CD4-positive, alpha-beta T cell (primary cell): Measurements from ENCODE around the gene SOX1. TPM values are rescaled to one million over a fixed set of nuclear protein-coding genes. Genes with fewer than 3 reads are reported as not detected.

Source experiments
- ATAC-seq: fragments of 200-7000 bp; cut with Tn5 transposase; one replicate; pipeline ENCODE4 v1.10.0; 2022; ENCODE audit warnings: mild to moderate bottlenecking; ENCODE audit not compliant: poor library complexity
- CTCF ChIA-PET: fragments of 350-600 bp; sonication (Branson Sonifier 250); formaldehyde crosslinking; loops from one replicate; lab custom pipeline; 2021; ENCODE audit warnings: antibody characterized with exemption, inconsistent platforms; lab: Charles Lee
- POLR2A ChIA-PET: fragments of 350-600 bp; sonication (Branson Sonifier 250); formaldehyde crosslinking; loops from one replicate; lab custom pipeline; 2021; ENCODE audit warnings: antibody characterized with exemption, inconsistent platforms; lab: Charles Lee
- DNase-seq, 14 experiments: peaks; one replicate each; pipeline ENCODE4 v3.0.0-alpha.2; 2013 to 2020; ENCODE audit warnings: mixed read lengths in 2 of 14
- H3K27ac ChIP-seq, 2 donors: one replicate each; pipeline versions ENCODE4 v1.5.1 to v1.7.0; 2013; ENCODE audit warnings: low read length in 2 of 2, low read depth in 1 of 2, mild to moderate bottlenecking in 1 of 2
- H3K27me3 ChIP-seq, 2 experiments: 1 replicate in 1 of 2; 2 replicates in 1 of 2; pipeline versions ENCODE4 v1.6.1 to v1.7.0; 2013; ENCODE audit warnings: low read length in 2 of 2, control low read depth in 1 of 2, mild to moderate bottlenecking in 1 of 2, moderate library complexity in 1 of 2; ENCODE audit not compliant: insufficient read depth in 2 of 2, control insufficient read depth in 1 of 2
- H3K36me3 ChIP-seq: one replicate; pipeline ENCODE4 v1.6.1; 2013; ENCODE audit warnings: low read length, control low read depth; ENCODE audit not compliant: insufficient read depth
- H3K4me1 ChIP-seq: one replicate; pipeline ENCODE4 v1.6.1; 2013; ENCODE audit warnings: low read length, control low read depth; ENCODE audit not compliant: insufficient read depth
- H3K4me3 ChIP-seq: one replicate; pipeline ENCODE4 v1.5.1; 2013; ENCODE audit warnings: mild to moderate bottlenecking, low read length, moderate library complexity
- H3K9me3 ChIP-seq, 2 experiments: 1 replicate in 1 of 2; 2 replicates in 1 of 2; pipeline versions ENCODE4 v1.6.1 to v1.7.0; 2013; ENCODE audit warnings: low read length in 2 of 2, mild to moderate bottlenecking in 2 of 2, control low read depth in 1 of 2, moderate library complexity in 1 of 2; ENCODE audit not compliant: control insufficient read depth in 1 of 2, insufficient read depth in 1 of 2
- H3K27ac Mint-ChIP-seq: one replicate; pipeline ENCODE4 v1.8.0; 2020; ENCODE audit warnings: mixed read lengths
- H3K27me3 Mint-ChIP-seq: one replicate; pipeline ENCODE4 v1.8.0; 2021; ENCODE audit warnings: mixed read lengths
- H3K36me3 Mint-ChIP-seq: one replicate; pipeline ENCODE4 v1.8.0; 2021; ENCODE audit warnings: low read depth, mixed read lengths
- H3K4me1 Mint-ChIP-seq: one replicate; pipeline ENCODE4 v1.8.0; 2021; ENCODE audit warnings: low read depth, mixed read lengths
- H3K4me3 Mint-ChIP-seq: one replicate; pipeline ENCODE4 v1.8.0; 2020; ENCODE audit warnings: mild to moderate bottlenecking, mixed read lengths
- H3K9me3 Mint-ChIP-seq: one replicate; pipeline ENCODE4 v1.8.0; 2020; ENCODE audit warnings: mixed read lengths
- intact Hi-C, 2 experiments: fragments of 100-400 bp; cut with DNase I in 1 of 2; cut with micrococcal nuclease in 1 of 2; formaldehyde crosslinking; loops; one replicate each; pipeline versions ENCODE4 v1.15.1 to v1.9.0; 2023 to 2025; cut with DNase I, micrococcal nuclease
- total RNA-seq, 174 experiments: library from RNA in 2 of 174; stranded (reverse) in 2 of 174; gene quantifications; one replicate each; pipeline ENCODE4 v1.2.3 and lab custom pipeline; 2021 to 2026
- TF ChIP-seq, protein P1 (sequence below): fragments of 200-600 bp; IDR thresholded peaks from one replicate; pipeline ENCODE4 v1.8.0; 2022; ENCODE audit warnings: antibody characterized with exemption, mild to moderate bottlenecking

Gene SOX1
- total RNA-seq, 2 experiments from 2014 or later: not detected

- Mint-ChIP-seq H3K4me3 (peak overlapping the region; percentile 72), H3K27me3 (peaks cover 70% of the 10 kb centered on the region), H3K36me3 (peaks cover 14% of the 10 kb centered on the region), H3K27ac (no peak overlapping the region), H3K4me1 (peaks cover 10% of the 10 kb centered on the region), H3K9me3 (no peaks in the 10 kb centered on the region)
- DNase-seq (no peak), ATAC-seq (peak; percentile 9)
- peaks cover 14% of the 10 kb centered on the region for H3K4me1 ChIP-seq
- H3K36me3 ChIP-seq: no peaks in the 10 kb centered on the region
- ChIA-PET CTCF (no interaction called here), POLR2A (no interaction called here)
- peaks cover 11 to 50% of the 10 kb centered on the region in 2 experiments for H3K9me3 ChIP-seq
- TF ChIP-seq, protein P1, sequence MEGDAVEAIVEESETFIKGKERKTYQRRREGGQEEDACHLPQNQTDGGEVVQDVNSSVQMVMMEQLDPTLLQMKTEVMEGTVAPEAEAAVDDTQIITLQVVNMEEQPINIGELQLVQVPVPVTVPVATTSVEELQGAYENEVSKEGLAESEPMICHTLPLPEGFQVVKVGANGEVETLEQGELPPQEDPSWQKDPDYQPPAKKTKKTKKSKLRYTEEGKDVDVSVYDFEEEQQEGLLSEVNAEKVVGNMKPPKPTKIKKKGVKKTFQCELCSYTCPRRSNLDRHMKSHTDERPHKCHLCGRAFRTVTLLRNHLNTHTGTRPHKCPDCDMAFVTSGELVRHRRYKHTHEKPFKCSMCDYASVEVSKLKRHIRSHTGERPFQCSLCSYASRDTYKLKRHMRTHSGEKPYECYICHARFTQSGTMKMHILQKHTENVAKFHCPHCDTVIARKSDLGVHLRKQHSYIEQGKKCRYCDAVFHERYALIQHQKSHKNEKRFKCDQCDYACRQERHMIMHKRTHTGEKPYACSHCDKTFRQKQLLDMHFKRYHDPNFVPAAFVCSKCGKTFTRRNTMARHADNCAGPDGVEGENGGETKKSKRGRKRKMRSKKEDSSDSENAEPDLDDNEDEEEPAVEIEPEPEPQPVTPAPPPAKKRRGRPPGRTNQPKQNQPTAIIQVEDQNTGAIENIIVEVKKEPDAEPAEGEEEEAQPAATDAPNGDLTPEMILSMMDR: no peak
- no peak overlapping the region for H3K27ac ChIP-seq
- H3K27me3 ChIP-seq: peaks cover 65 to 74% of the 10 kb centered on the region in 2 experiments
- peak overlapping the region; percentile 45 for H3K4me3 ChIP-seq
- intact Hi-C loops: no loop called here
These were observed 904 bp upstream of the SOX1 start for GRCh38 chr13:112065867-112066623.

GRCh38 chr13:112066624-112067004 lies 335 bp upstream of the SOX1 start:
- H3K36me3 Mint-ChIP-seq: peaks cover 14% of the 10 kb centered on the region
- peak; percentile 4 to 76 (median 55) for DNase-seq
- TF ChIP-seq, protein P1: no peak
- H3K27me3 Mint-ChIP-seq: peaks cover 75% of the 10 kb centered on the region
- ChIA-PET POLR2A (no interaction called here), CTCF (no interaction called here)
- no peak overlapping the region for H3K27ac ChIP-seq
- peaks cover 11% of the 10 kb centered on the region for H3K4me1 Mint-ChIP-seq
- H3K36me3 ChIP-seq: no peaks in the 10 kb centered on the region
- H3K27ac Mint-ChIP-seq: no peak overlapping the region
- peaks cover 65 to 74% of the 10 kb centered on the region in 2 experiments for H3K27me3 ChIP-seq
- H3K9me3 Mint-ChIP-seq: no peaks in the 10 kb centered on the region
- no peak overlapping the region for H3K4me3 Mint-ChIP-seq
- peaks cover 11 to 49% of the 10 kb centered on the region in 2 experiments for H3K9me3 ChIP-seq
- intact Hi-C loops: no loop called here
- ATAC-seq: peak; percentile 91
- H3K4me1 ChIP-seq: peaks cover 14% of the 10 kb centered on the region
- H3K4me3 ChIP-seq: peak overlapping the region; percentile 45

DNA sequence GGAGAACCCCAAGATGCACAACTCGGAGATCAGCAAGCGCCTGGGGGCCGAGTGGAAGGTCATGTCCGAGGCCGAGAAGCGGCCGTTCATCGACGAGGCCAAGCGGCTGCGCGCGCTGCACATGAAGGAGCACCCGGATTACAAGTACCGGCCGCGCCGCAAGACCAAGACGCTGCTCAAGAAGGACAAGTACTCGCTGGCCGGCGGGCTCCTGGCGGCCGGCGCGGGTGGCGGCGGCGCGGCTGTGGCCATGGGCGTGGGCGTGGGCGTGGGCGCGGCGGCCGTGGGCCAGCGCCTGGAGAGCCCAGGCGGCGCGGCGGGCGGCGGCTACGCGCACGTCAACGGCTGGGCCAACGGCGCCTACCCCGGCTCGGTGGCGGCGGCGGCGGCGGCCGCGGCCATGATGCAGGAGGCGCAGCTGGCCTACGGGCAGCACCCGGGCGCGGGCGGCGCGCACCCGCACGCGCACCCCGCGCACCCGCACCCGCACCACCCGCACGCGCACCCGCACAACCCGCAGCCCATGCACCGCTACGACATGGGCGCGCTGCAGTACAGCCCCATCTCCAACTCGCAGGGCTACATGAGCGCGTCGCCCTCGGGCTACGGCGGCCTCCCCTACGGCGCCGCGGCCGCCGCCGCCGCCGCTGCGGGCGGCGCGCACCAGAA lies 1.1 kb downstream of the SOX1 start:
- Mint-ChIP-seq H3K27me3 (peaks cover 68% of the 10 kb centered on the region), H3K4me1 (peaks cover 15% of the 10 kb centered on the region), H3K4me3 (no peak overlapping the region), H3K36me3 (peaks cover 14% of the 10 kb centered on the region), H3K27ac (no peak overlapping the region), H3K9me3 (no peaks in the 10 kb centered on the region)
- Histone ChIP-seq H3K27me3 (peaks cover 61 to 74% of the 10 kb centered on the region in 2 experiments), H3K4me3 (no peak overlapping the region), H3K36me3 (no peaks in the 10 kb centered on the region), H3K9me3 (peaks cover 11 to 48% of the 10 kb centered on the region in 2 experiments), H3K27ac (no peak overlapping the region), H3K4me1 (peaks cover 14% of the 10 kb centered on the region)
- TF ChIP-seq, protein P1: no peak
- POLR2A ChIA-PET: no interaction called here
- intact Hi-C loops: no loop called here
- CTCF ChIA-PET: no interaction called here
- ATAC-seq: no peak
- no peak for DNase-seq
